Activated T-helper 1 cell treated with anti-CD3 and anti-CD28 coated beads, Interleukin-12 subunit alpha, Interleukin-12 subunit beta, Interleukin-2, Interleukin-4 antibody, amounts not matched to agents 30 ng/mL and 10 ng/mL and 1 ng/mL, durations not matched to agents 14 hours and 24 hours and 36 hours (primary cell): ENCODE data around the gene PPP6R2. TPM values are rescaled to one million over a fixed set of nuclear protein-coding genes. Genes with fewer than 3 reads are reported as not detected.
A peak's percentile ranks its signal among the peaks of the same experiment; 100 is the strongest.
"Not testable (repeated sequence)": the region's sequence is repeated elsewhere in the genome, so short reads cannot be mapped to it uniquely, and the experiment has no call there.

Experiments
- DNase-seq: peaks from one replicate; pipeline ENCODE4 v3.0.0; 2021; ENCODE audit warnings: low spot score
- H3K27ac Mint-ChIP-seq: one replicate; pipeline ENCODE4 v1.8.0; 2021; ENCODE audit warnings: mild to moderate bottlenecking, mixed read lengths
- H3K27me3 Mint-ChIP-seq: one replicate; pipeline ENCODE4 v1.8.0; 2022; ENCODE audit warnings: mild to moderate bottlenecking, moderate library complexity, mixed read lengths; ENCODE audit not compliant: insufficient read depth
- H3K36me3 Mint-ChIP-seq: one replicate; pipeline ENCODE4 v1.8.0; 2021; ENCODE audit warnings: low read depth, mixed read lengths
- H3K4me1 Mint-ChIP-seq: one replicate; pipeline ENCODE4 v1.8.0; 2021; ENCODE audit warnings: low read depth, mixed read lengths
- H3K4me3 Mint-ChIP-seq: one replicate; pipeline ENCODE4 v1.8.0; 2021; ENCODE audit warnings: mild to moderate bottlenecking, moderate library complexity, mixed read lengths
- H3K9me3 Mint-ChIP-seq: one replicate; pipeline ENCODE4 v1.8.0; 2021; ENCODE audit warnings: mixed read lengths
- intact Hi-C: fragments of 100-400 bp; cut with micrococcal nuclease; formaldehyde crosslinking; loops from one replicate; pipeline ENCODE4 v1.15.1; 2024
- total RNA-seq: library from RNA; stranded (reverse); gene quantifications from 2 replicates; pipeline ENCODE4 v1.2.3, GENCODE V29; 2022

PPP6R2 gene
- total RNA-seq, 1 donor from 2014 or later = 46.0 TPM

- peaks cover 8% of the 10 kb centered on the region for H3K4me1 Mint-ChIP-seq
- H3K4me3 Mint-ChIP-seq = no peak overlapping the region
- H3K27ac Mint-ChIP-seq = no peak overlapping the region
- no peak for DNase-seq
- peaks cover 2% of the 10 kb centered on the region for H3K27me3 Mint-ChIP-seq
- intact Hi-C loops = no loop called here
- H3K9me3 Mint-ChIP-seq = no peaks in the 10 kb centered on the region
- H3K36me3 Mint-ChIP-seq = no peaks in the 10 kb centered on the region
Measured at GRCh38 chr22:50316114-50317065, 26.7 kb upstream of the PPP6R2 start.

GRCh38 chr22:50317178-50317577 lies 25.9 kb upstream of the PPP6R2 start:
- H3K4me1 Mint-ChIP-seq = peaks cover 8% of the 10 kb centered on the region
- H3K27ac Mint-ChIP-seq = no peak overlapping the region
- H3K9me3 Mint-ChIP-seq = no peaks in the 10 kb centered on the region
- DNase-seq = no peak
- H3K36me3 Mint-ChIP-seq = no peaks in the 10 kb centered on the region
- intact Hi-C loops = no loop called here
- H3K27me3 Mint-ChIP-seq = peaks cover 2% of the 10 kb centered on the region
- no peak overlapping the region for H3K4me3 Mint-ChIP-seq

- intact Hi-C loops = no loop called here
- H3K36me3 Mint-ChIP-seq = no peaks in the 10 kb centered on the region
- DNase-seq = no peak
- no peak overlapping the region for H3K27ac Mint-ChIP-seq
- no peak overlapping the region for H3K4me3 Mint-ChIP-seq
- H3K9me3 Mint-ChIP-seq = no peaks in the 10 kb centered on the region
- peaks cover 2% of the 10 kb centered on the region for H3K27me3 Mint-ChIP-seq
- peaks cover 8% of the 10 kb centered on the region for H3K4me1 Mint-ChIP-seq
Measured at GRCh38 chr22:50317674-50318073, 25.5 kb upstream of the PPP6R2 start.

- no peaks in the 10 kb centered on the region for H3K9me3 Mint-ChIP-seq
- DNase-seq = no peak
- H3K4me3 Mint-ChIP-seq = no peak overlapping the region
- intact Hi-C loops = no loop called here
- H3K4me1 Mint-ChIP-seq = peaks cover 8% of the 10 kb centered on the region
- no peaks in the 10 kb centered on the region for H3K36me3 Mint-ChIP-seq
- no peak overlapping the region for H3K27ac Mint-ChIP-seq
- H3K27me3 Mint-ChIP-seq = peaks cover 2% of the 10 kb centered on the region
Measured at GRCh38 chr22:50318356-50318697, 24.8 kb upstream of the PPP6R2 start.

- intact Hi-C loops = no loop called here
- Mint-ChIP-seq H3K4me1 (peaks cover 8% of the 10 kb centered on the region), H3K36me3 (no peaks in the 10 kb centered on the region), H3K9me3 (no peaks in the 10 kb centered on the region), H3K27ac (no peak overlapping the region), H3K4me3 (no peak overlapping the region), H3K27me3 (peaks cover 3% of the 10 kb centered on the region)
- no peak for DNase-seq
Measured at GRCh38 chr22:50318698-50319411, 24.3 kb upstream of the PPP6R2 start.

- H3K36me3 Mint-ChIP-seq = no peaks in the 10 kb centered on the region
Measured at GRCh38 chr22:50319503-50319951, 23.6 kb upstream of the PPP6R2 start.

GRCh38 chr22:50320116-50320515 lies 23.0 kb upstream of the PPP6R2 start:
- intact Hi-C loops = no loop called here
- Mint-ChIP-seq H3K36me3 (no peaks in the 10 kb centered on the region), H3K4me1 (no peaks in the 10 kb centered on the region), H3K27me3 (peaks cover 11% of the 10 kb centered on the region), H3K4me3 (no peak overlapping the region), H3K9me3 (no peaks in the 10 kb centered on the region), H3K27ac (no peak overlapping the region)
- no peak for DNase-seq

More at GRCh38 chr22:50319503-50319951, 23.6 kb upstream of the PPP6R2 start:
- DNase-seq = no peak
- Mint-ChIP-seq H3K27ac (no peak overlapping the region), H3K4me3 (no peak overlapping the region), H3K4me1 (peaks cover 2% of the 10 kb centered on the region), H3K9me3 (no peaks in the 10 kb centered on the region), H3K27me3 (peaks cover 6% of the 10 kb centered on the region)
- intact Hi-C loops = no loop called here

GRCh38 chr22:50320671-50321325 lies 22.3 kb upstream of the PPP6R2 start:
- Mint-ChIP-seq H3K9me3 (no peaks in the 10 kb centered on the region), H3K4me3 (no peak overlapping the region), H3K36me3 (no peaks in the 10 kb centered on the region), H3K27me3 (peaks cover 13% of the 10 kb centered on the region), H3K27ac (no peak overlapping the region), H3K4me1 (peaks cover 2% of the 10 kb centered on the region)
- intact Hi-C loops = no loop called here
- DNase-seq = no peak

GRCh38 chr22:50322382-50323104 lies 20.6 kb upstream of the PPP6R2 start:
- H3K4me3 Mint-ChIP-seq, DNase-seq, H3K9me3 Mint-ChIP-seq, intact Hi-C loops, H3K36me3 Mint-ChIP-seq, H3K4me1 Mint-ChIP-seq, H3K27ac Mint-ChIP-seq: not testable (repeated sequence)
- peaks cover 17% of the 10 kb centered on the region for H3K27me3 Mint-ChIP-seq

- Mint-ChIP-seq H3K4me3 (no peak overlapping the region), H3K36me3 (no peaks in the 10 kb centered on the region), H3K27ac (no peak overlapping the region), H3K9me3 (no peaks in the 10 kb centered on the region), H3K27me3 (peaks cover 17% of the 10 kb centered on the region), H3K4me1 (peaks cover 7% of the 10 kb centered on the region)
- intact Hi-C loops = no loop called here
- DNase-seq = no peak
Measured at GRCh38 chr22:50323900-50324299, 19.2 kb upstream of the PPP6R2 start.

- H3K36me3 Mint-ChIP-seq = no peaks in the 10 kb centered on the region
- intact Hi-C loops = loop anchor here (1.0 to 5.0 kb wide), 3 partner anchors 17 to 83 kb away; partner anchors contain the start of genes MAPK11 and PPP6R2
- peak overlapping the region; percentile 86 for H3K4me3 Mint-ChIP-seq
- H3K4me1 Mint-ChIP-seq = peaks cover 7% of the 10 kb centered on the region
- H3K27ac Mint-ChIP-seq = peak overlapping the region; percentile 72
- DNase-seq = no peak
- H3K27me3 Mint-ChIP-seq = peaks cover 15% of the 10 kb centered on the region
- no peaks in the 10 kb centered on the region for H3K9me3 Mint-ChIP-seq
Measured at GRCh38 chr22:50325444-50326224, 17.5 kb upstream of the PPP6R2 start.
